A673 (cell line): ENCODE measurements around the gene PJA2. TPM values are rescaled to one million over a fixed set of nuclear protein-coding genes. Genes with fewer than 3 reads are reported as not detected.

ENCODE experiments used
- BruUV-seq: library from RNA; stranded (reverse); fragments of 400-500 nt; replicated peaks from 2 replicates; lab custom pipeline; 2021; lab: Mats Ljungman, UMichigan
- CTCF ChIA-PET: fragments of 300-600 bp; sonication (Branson Sonifier 250); formaldehyde crosslinking; loops from one replicate; lab custom pipeline; 2022; ENCODE audit warnings: antibody characterized with exemption; lab: Charles Lee
- POLR2A ChIA-PET: fragments of 300-600 bp; sonication (Branson Sonifier 250); formaldehyde crosslinking; loops from one replicate; lab custom pipeline; 2022; ENCODE audit warnings: antibody characterized with exemption; ENCODE audit not compliant: low non-redundant PET; lab: Charles Lee
- DNase-seq: peaks from one replicate; pipeline ENCODE4 v3.0.0-alpha.2; 2015; ENCODE audit warnings: low spot score
- H3K27ac ChIP-seq: fragments of 200-600 bp; sonication (generic); 2 replicates; pipeline ENCODE4 v1.5.1; 2016; ENCODE audit warnings: mixed run types, low read depth, mild to moderate bottlenecking, mixed read lengths, antibody characterized with exemption, low read length; ENCODE audit not compliant: poor library complexity, severe bottlenecking
- H3K27me3 ChIP-seq: fragments of 200-600 bp; sonication (generic); replicated peaks from 2 replicates; pipeline ENCODE4 v1.6.1; 2017; ENCODE audit warnings: mixed run types, low read depth, mild to moderate bottlenecking, mixed read lengths, antibody characterized with exemption, low read length; ENCODE audit not compliant: insufficient read depth, poor library complexity
- H3K36me3 ChIP-seq: fragments of 200-600 bp; sonication (generic); 2 replicates; pipeline ENCODE4 v1.6.1; 2016; ENCODE audit warnings: mixed run types, mild to moderate bottlenecking, mixed read lengths, antibody characterized with exemption, low read length; ENCODE audit not compliant: insufficient read depth, poor library complexity, severe bottlenecking
- H3K4me1 ChIP-seq: fragments of 200-600 bp; sonication (generic); 2 replicates; pipeline ENCODE4 v1.6.1; 2017; ENCODE audit warnings: mixed run types, mild to moderate bottlenecking, mixed read lengths, antibody characterized with exemption, low read length; ENCODE audit not compliant: insufficient read depth, poor library complexity, severe bottlenecking
- H3K4me3 ChIP-seq: fragments of 200-600 bp; sonication (generic); 2 replicates; pipeline ENCODE4 v1.5.1; 2016; ENCODE audit warnings: low read depth, mixed run types, mild to moderate bottlenecking, mixed read lengths, low read length; ENCODE audit not compliant: poor library complexity, severe bottlenecking
- H3K9me3 ChIP-seq: fragments of 200-600 bp; sonication (generic); 2 replicates; pipeline ENCODE4 v1.6.1; 2016; ENCODE audit warnings: mixed run types, low read depth, mild to moderate bottlenecking, mixed read lengths, antibody characterized with exemption, low read length; ENCODE audit not compliant: poor library complexity, severe bottlenecking
- CTCF ChIP-seq: fragments of 300-800, 200-600 bp; sonication (generic); conservative IDR thresholded peaks from 2 replicates; pipeline ENCODE4 v1.5.1; 2017; ENCODE audit warnings: low read depth, mild to moderate bottlenecking, antibody characterized with exemption, low read length, moderate library complexity, mixed read lengths
- EZH2 ChIP-seq: fragments of 200-600 bp; sonication (generic); IDR thresholded peaks from 2 replicates; pipeline ENCODE4 v1.6.1; 2017; ENCODE audit warnings: borderline replicate concordance, low read depth, mild to moderate bottlenecking, mixed read lengths, antibody characterized with exemption, low read length; ENCODE audit not compliant: poor library complexity, severe bottlenecking
- intact Hi-C: fragments of 100-400 bp; cut with micrococcal nuclease; formaldehyde crosslinking; loops from one replicate; pipeline ENCODE4 v1.10.0; 2022; ENCODE audit not compliant: unreplicated experiment
- total RNA-seq: library from RNA; stranded (reverse); gene quantifications from 2 replicates; pipeline ENCODE4 v1.2.3, GENCODE V29; 2021

PJA2 gene
- total RNA-seq, 1 experiment from 2014 or later, result 47.3 TPM

- TF ChIP-seq EZH2, result no peak
- TF ChIP-seq CTCF, result no peak
Measured at GRCh38 chr5:109359642-109360041, 50.1 kb downstream of the PJA2 start.

GRCh38 chr5:109357807-109358206, 52.0 kb downstream of the PJA2 start:
- ChIA-PET CTCF (no interaction called here), POLR2A (no interaction called here)
- no peaks in the 10 kb centered on the region for H3K27me3 ChIP-seq
- no peaks in the 10 kb centered on the region for H3K9me3 ChIP-seq
- no peak overlapping the region for H3K4me3 ChIP-seq
- H3K4me1 ChIP-seq, result no peaks in the 10 kb centered on the region
- TF ChIP-seq EZH2 (no peak), CTCF (no peak)
- intact Hi-C loops, result no loop called here
- BruUV-seq, result no TSS peak
- no peak overlapping the region for H3K27ac ChIP-seq
- DNase-seq, result no peak
- H3K36me3 ChIP-seq, result peaks cover 24% of the 10 kb centered on the region

More at GRCh38 chr5:109359642-109360041, 50.1 kb downstream of the PJA2 start:
- BruUV-seq, result no TSS peak
- CTCF ChIA-PET, result no interaction called here
- H3K4me3 ChIP-seq, result no peak overlapping the region
- DNase-seq, result no peak
- no peak overlapping the region for H3K27ac ChIP-seq
- peaks cover 26% of the 10 kb centered on the region for H3K36me3 ChIP-seq
- intact Hi-C loops, result no loop called here
- no peaks in the 10 kb centered on the region for H3K27me3 ChIP-seq
- no peaks in the 10 kb centered on the region for H3K4me1 ChIP-seq
- H3K9me3 ChIP-seq, result no peaks in the 10 kb centered on the region
- POLR2A ChIA-PET, result no interaction called here

DNA sequence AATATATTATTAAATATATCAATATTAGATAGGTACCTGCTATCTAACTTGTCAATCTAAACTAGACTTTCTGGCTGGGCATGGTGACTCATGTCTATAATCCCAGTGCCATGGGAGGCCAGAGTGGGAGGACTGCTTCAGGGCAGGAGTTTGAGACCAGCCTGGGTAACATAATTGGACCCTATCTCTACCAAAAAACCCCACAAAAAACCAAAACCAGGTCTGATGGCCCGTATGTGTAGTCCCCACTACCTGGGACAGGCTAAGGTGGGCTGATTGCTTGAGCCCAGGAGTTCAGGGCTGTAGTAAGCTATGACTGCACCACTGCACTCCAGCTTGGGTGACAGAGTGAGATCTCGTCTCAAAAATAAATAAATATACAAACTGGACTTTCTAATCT, 55.0 kb downstream of the PJA2 start:
- POLR2A ChIA-PET, result no interaction called here
- intact Hi-C loops, result no loop called here
- no peak for DNase-seq
- Histone ChIP-seq H3K9me3 (no peaks in the 10 kb centered on the region), H3K27me3 (no peaks in the 10 kb centered on the region), H3K4me3 (no peak overlapping the region), H3K36me3 (peaks cover 4% of the 10 kb centered on the region), H3K27ac (no peak overlapping the region), H3K4me1 (no peaks in the 10 kb centered on the region)
- TF ChIP-seq EZH2, result no peak
- no peak for TF ChIP-seq CTCF
- CTCF ChIA-PET, result no interaction called here
- BruUV-seq, result no TSS peak
